ENCODE results near the gene MID1IP1.
A peak's percentile ranks its signal among the peaks of the same experiment; 100 is the strongest.

The MID1IP1 gene, protein sequence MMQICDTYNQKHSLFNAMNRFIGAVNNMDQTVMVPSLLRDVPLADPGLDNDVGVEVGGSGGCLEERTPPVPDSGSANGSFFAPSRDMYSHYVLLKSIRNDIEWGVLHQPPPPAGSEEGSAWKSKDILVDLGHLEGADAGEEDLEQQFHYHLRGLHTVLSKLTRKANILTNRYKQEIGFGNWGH

DNA sequence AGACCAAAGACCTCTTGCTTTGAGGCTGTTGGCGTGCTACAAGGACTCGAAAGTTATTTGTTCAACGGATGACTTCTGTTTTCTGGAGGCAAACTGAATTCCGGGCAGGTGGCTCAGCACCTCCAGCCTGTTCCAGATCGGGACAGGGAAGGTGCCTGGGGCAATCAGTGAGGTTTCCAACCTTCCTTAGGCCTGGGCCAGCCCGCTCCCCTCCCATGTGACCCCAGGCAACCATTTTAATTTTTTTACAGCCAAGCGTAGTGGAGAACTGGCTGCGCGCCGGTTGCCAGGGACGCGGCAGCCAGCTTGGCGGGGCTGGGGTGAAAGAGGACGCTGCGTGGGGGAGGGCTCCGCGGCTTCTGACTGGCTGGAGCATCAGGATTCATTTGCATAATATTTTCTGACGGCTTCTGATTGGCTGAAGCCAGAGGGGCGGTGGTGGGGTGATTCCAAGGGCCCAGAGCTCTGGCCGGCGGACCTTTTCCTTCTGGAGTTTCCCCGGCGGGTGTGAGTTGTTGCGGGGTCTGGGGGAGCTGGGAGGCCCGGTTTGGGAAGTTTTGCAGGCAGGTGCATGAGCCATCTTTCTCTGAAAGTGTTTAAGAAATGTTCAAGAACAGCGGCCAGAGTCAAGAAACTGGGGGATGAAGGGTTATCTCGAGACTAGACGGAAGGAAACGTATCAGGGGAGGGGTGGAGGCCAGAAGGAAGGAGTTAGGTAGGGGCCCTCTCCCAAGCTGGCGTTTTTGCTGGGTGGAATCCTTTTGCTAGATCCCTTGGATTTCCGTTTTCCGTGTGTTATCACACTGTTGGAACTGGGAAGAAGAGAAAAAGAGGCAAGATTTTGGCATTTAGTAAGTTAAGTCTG lies at the start of gene MID1IP1:
MID1IP1 (plus strand) TSS at position 479 of the 865 bp plus-strand sequence. CDS start 3,488 bp downstream, outside the sequence.
- Histone ChIP-seq H3K27ac (ENCODE audit: low read length) (no peak within 1 kb of the TSS), H3K4me3 (ENCODE audit: low read length) (peak within 1 kb of the TSS; percentile 92; the same call in 1 of the 2 replicates), H3K4me1 (ENCODE audit: control insufficient read depth, insufficient read depth, low read length) (no peaks in the 10 kb centered on the region), H3K27me3 (ENCODE audit: control insufficient read depth, insufficient read depth, low read length) (no peaks in the 10 kb centered on the region), H3K9me3 (ENCODE audit: control insufficient read depth, insufficient read depth, low read length) (no peaks in the 10 kb centered on the region), H3K36me3 (ENCODE audit: control insufficient read depth, insufficient read depth, low read length) (peaks cover 6% of the 10 kb centered on the region; the same call in 1 of the 2 replicates)
- DNase-seq (ENCODE audit: low read depth, low spot score), result peak; percentile 54
- WGBS (ENCODE audit: insufficient coverage, insufficient read length), result no CpG with 5 or more reads among the region's 32 CpGs

DNA sequence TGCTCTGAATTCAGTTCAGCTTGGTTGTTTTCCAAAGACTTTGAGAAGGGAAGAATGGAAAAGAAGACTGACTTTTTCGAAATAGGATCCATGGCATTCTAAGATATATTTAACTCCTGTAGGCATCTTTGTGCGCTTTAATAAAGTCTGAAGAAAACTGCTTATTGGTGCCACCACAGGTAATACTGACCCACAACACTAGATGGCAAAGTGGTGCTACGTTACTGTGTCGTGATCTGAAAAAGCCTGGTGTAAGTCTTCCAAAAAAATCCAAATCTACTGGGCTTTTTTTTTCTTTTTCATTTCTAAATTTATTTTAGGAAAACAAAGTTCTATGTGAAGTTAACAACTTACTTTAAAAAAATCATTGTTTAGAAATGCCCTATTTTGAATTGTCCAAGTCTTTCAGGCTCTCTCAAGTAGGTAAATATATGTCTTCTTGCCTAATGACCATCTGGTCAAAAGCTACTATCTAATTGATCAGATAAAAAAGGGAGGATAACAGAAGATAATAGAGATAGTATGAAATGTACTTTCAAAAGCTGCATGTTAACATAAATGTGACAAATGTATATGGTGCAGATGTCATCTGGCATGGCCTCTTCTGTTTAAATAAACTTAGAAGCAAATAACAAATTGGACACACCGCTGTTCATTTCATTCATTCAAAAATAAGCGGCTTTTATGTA lies 47.0 kb upstream of the MID1IP1 start:
- WGBS (ENCODE audit: insufficient coverage, insufficient read length), result no CpG with 5 or more reads among the region's 6 CpGs
- peak; percentile 11 for DNase-seq (ENCODE audit: low read depth, low spot score)
- Histone ChIP-seq H3K27me3 (ENCODE audit: control insufficient read depth, insufficient read depth, low read length) (no peaks in the 10 kb centered on the region), H3K4me1 (ENCODE audit: control insufficient read depth, insufficient read depth, low read length) (peaks cover 2% of the 10 kb centered on the region; the same call in 1 of the 2 replicates), H3K4me3 (ENCODE audit: low read length) (no peak overlapping the region), H3K36me3 (ENCODE audit: control insufficient read depth, insufficient read depth, low read length) (no peaks in the 10 kb centered on the region), H3K27ac (ENCODE audit: low read length) (no peak overlapping the region), H3K9me3 (ENCODE audit: control insufficient read depth, insufficient read depth, low read length) (no peaks in the 10 kb centered on the region)

DNA sequence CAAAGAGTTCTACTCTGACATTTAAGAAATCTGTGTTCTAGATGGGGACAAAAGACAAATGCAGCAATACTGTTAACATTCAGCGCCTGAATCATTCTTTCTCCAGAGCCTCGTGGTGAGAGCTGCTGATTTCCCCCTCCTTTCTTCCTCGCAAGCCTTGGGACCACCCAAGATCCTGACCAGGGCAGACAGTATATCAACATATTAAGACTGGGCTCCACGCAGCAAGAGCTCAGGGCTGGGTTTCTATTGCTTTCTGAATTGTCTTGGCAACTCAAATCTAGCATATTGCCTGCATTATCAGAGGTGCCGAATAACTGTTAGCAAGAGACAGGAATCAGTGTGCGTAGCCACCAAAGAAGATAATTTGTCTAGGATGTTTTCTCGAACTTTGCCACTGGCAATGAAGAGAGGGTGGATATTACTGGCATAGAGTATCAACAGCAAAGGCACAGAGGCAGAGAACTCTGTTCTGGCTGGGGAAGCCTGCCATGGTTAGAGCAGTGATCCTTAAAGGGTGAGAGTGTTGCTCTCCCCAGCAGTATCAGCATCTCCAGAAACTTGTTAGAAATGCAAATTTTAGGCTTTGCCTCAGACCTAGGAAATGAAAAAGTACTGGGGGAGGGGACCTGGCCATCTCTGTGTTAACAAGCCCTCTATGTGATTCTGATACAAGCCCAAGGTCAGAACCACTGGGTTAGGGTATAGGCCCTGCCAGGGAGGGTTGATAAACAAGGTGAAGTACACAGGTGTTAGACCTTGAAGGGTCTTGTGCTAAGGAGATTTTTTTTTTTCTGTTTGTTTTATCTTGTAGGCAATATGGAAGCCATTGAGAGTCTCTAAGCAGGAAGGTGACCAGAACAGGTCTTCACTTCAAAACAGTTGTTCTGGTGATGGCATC lies 46.2 kb upstream of the MID1IP1 start:
- Histone ChIP-seq H3K4me3 (ENCODE audit: low read length) (no peak overlapping the region), H3K36me3 (ENCODE audit: control insufficient read depth, insufficient read depth, low read length) (no peaks in the 10 kb centered on the region), H3K4me1 (ENCODE audit: control insufficient read depth, insufficient read depth, low read length) (peaks cover 2% of the 10 kb centered on the region; the same call in 1 of the 2 replicates), H3K9me3 (ENCODE audit: control insufficient read depth, insufficient read depth, low read length) (no peaks in the 10 kb centered on the region), H3K27ac (ENCODE audit: low read length) (no peak overlapping the region), H3K27me3 (ENCODE audit: control insufficient read depth, insufficient read depth, low read length) (no peaks in the 10 kb centered on the region)
- WGBS (ENCODE audit: insufficient coverage, insufficient read length), result no CpG with 5 or more reads among the region's 7 CpGs
- DNase-seq (ENCODE audit: low read depth, low spot score), result no peak

DNA sequence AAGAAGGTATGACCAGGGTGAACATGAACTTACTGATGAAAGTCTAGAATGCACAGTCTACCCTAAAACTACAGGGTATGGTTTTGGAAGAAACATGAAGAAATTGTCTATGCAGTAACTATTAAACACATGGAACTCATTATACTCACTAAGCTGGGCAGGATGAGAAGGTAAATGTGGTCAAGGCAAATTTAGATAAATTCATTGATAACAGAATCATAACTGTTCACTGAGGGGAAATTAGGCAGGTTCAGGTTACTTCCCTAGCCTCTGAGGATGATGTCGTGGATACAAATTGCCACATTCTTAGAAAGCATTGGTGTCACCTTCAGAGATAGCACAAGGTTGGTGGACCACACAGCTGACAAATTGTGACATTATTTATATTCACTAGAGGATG lies 40.4 kb upstream of the MID1IP1 start:
- no CpG with 5 or more reads among the region's 1 CpG for WGBS (ENCODE audit: insufficient coverage, insufficient read length)

DNA sequence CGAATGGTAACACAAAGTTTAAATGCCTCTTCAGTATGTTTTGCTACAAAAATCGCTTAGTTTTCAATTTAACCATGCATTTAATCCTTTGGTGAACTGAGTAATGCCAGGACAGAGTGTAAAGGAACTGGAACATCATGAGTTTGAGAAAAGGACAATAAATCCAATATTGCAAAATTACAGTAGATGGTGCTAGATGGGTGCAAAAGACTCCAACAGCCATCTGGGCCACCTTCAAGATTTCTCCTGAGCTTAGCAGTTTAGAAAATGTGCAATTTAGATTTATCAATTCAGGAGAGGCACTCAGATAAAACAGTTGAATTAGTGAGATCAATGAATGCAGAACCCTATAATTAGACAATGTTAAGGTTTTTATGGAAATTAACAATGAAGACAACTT lies 33.2 kb upstream of the MID1IP1 start:
- no peaks in the 10 kb centered on the region for H3K27me3 ChIP-seq (ENCODE audit: control insufficient read depth, insufficient read depth, low read length)
- no peak for DNase-seq (ENCODE audit: low read depth, low spot score)

More for the DNA sequence above, 40.4 kb upstream of the MID1IP1 start:
- no peak overlapping the region for H3K4me3 ChIP-seq (ENCODE audit: low read length)
- H3K36me3 ChIP-seq (ENCODE audit: control insufficient read depth, insufficient read depth, low read length), result no peaks in the 10 kb centered on the region
- no peak for DNase-seq (ENCODE audit: low read depth, low spot score)
- no peaks in the 10 kb centered on the region for H3K9me3 ChIP-seq (ENCODE audit: control insufficient read depth, insufficient read depth, low read length)
- H3K27me3 ChIP-seq (ENCODE audit: control insufficient read depth, insufficient read depth, low read length), result no peaks in the 10 kb centered on the region
- no peaks in the 10 kb centered on the region for H3K4me1 ChIP-seq (ENCODE audit: control insufficient read depth, insufficient read depth, low read length)
- no peak overlapping the region for H3K27ac ChIP-seq (ENCODE audit: low read length)

DNA sequence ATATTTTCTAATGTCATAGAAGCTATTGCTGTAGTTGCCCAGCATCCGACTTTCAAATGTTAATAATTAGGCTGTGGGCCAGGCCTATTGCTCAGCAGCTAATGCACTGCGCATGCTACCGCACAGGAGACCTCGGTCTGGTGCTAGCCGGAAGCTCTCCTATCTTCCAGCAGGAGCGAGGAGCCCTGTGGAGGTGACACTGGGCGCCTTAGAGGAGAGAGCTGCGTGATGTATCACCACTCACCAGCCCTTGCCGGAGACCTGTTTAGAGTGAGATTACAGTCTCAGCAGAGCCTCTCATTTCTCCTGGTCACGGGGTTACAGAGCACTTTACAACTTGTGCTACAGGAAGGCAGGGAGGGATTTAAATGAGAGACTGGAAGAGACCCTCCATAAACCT lies 31.1 kb upstream of the MID1IP1 start:
- Histone ChIP-seq H3K27ac (ENCODE audit: low read length) (no peak overlapping the region), H3K36me3 (ENCODE audit: control insufficient read depth, insufficient read depth, low read length) (no peaks in the 10 kb centered on the region), H3K4me1 (ENCODE audit: control insufficient read depth, insufficient read depth, low read length) (no peaks in the 10 kb centered on the region), H3K9me3 (ENCODE audit: control insufficient read depth, insufficient read depth, low read length) (no peaks in the 10 kb centered on the region), H3K27me3 (ENCODE audit: control insufficient read depth, insufficient read depth, low read length) (no peaks in the 10 kb centered on the region), H3K4me3 (ENCODE audit: low read length) (no peak overlapping the region)
- DNase-seq (ENCODE audit: low read depth, low spot score), result no peak
- no CpG with 5 or more reads among the region's 10 CpGs for WGBS (ENCODE audit: insufficient coverage, insufficient read length)

More for the DNA sequence above, 33.2 kb upstream of the MID1IP1 start:
- no peaks in the 10 kb centered on the region for H3K36me3 ChIP-seq (ENCODE audit: control insufficient read depth, insufficient read depth, low read length)
- no peaks in the 10 kb centered on the region for H3K9me3 ChIP-seq (ENCODE audit: control insufficient read depth, insufficient read depth, low read length)
- no peaks in the 10 kb centered on the region for H3K4me1 ChIP-seq (ENCODE audit: control insufficient read depth, insufficient read depth, low read length)
- no peak overlapping the region for H3K27ac ChIP-seq (ENCODE audit: low read length)
- no peak overlapping the region for H3K4me3 ChIP-seq (ENCODE audit: low read length)
- WGBS (ENCODE audit: insufficient coverage, insufficient read length), result no CpG with 5 or more reads among the region's 2 CpGs

DNA sequence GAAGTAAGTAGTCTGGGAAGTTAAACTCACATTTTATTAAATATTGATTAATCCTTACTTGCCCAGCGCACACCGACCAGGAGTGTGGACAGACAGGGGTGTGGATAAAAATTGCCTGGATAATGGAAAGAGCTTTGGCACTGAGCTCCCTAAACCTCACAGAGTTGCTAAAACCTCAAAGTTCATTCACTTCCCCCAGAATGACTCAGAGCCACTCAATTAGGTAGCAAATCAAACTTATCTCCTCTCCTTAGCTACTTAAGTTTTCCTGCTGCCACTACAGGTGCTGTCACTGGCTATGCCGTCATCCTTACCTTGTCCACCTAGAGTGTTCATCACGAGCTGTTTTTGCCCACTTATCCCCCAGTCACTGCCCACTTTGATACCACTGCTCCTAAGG lies 27.0 kb upstream of the MID1IP1 start:
- Histone ChIP-seq H3K36me3 (ENCODE audit: control insufficient read depth, insufficient read depth, low read length) (no peaks in the 10 kb centered on the region), H3K27me3 (ENCODE audit: control insufficient read depth, insufficient read depth, low read length) (no peaks in the 10 kb centered on the region), H3K27ac (ENCODE audit: low read length) (no peak overlapping the region), H3K9me3 (ENCODE audit: control insufficient read depth, insufficient read depth, low read length) (no peaks in the 10 kb centered on the region), H3K4me3 (ENCODE audit: low read length) (no peak overlapping the region), H3K4me1 (ENCODE audit: control insufficient read depth, insufficient read depth, low read length) (no peaks in the 10 kb centered on the region)
- no peak for DNase-seq (ENCODE audit: low read depth, low spot score)
- WGBS (ENCODE audit: insufficient coverage, insufficient read length), result no CpG with 5 or more reads among the region's 4 CpGs

DNA sequence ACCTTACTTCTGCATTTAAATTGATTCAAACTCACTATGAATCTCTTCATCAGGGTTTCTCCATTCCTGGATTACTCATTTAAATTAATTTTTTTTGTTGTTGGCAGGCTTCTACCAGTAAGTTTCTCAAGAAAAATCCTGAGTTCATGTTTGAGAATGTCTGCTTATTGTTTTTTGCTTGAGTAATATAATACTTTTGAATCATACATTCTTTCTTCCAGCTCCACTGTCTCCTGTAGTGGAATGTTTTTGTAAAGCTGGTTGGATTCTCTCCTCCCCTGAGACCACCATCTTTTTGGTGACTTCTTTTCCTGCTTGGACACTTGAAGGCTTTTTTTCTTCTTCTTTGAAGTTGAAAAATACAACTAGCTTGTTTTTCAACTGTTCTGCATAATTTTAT lies 4.3 kb upstream of the MID1IP1 start:
- H3K27me3 ChIP-seq (ENCODE audit: control insufficient read depth, insufficient read depth, low read length), result no peaks in the 10 kb centered on the region
- H3K27ac ChIP-seq (ENCODE audit: low read length), result no peak overlapping the region
- no peaks in the 10 kb centered on the region for H3K9me3 ChIP-seq (ENCODE audit: control insufficient read depth, insufficient read depth, low read length)
- no peak overlapping the region for H3K4me3 ChIP-seq (ENCODE audit: low read length)
- DNase-seq (ENCODE audit: low read depth, low spot score), result no peak
- no peaks in the 10 kb centered on the region for H3K36me3 ChIP-seq (ENCODE audit: control insufficient read depth, insufficient read depth, low read length)
- H3K4me1 ChIP-seq (ENCODE audit: control insufficient read depth, insufficient read depth, low read length), result no peaks in the 10 kb centered on the region

DNA sequence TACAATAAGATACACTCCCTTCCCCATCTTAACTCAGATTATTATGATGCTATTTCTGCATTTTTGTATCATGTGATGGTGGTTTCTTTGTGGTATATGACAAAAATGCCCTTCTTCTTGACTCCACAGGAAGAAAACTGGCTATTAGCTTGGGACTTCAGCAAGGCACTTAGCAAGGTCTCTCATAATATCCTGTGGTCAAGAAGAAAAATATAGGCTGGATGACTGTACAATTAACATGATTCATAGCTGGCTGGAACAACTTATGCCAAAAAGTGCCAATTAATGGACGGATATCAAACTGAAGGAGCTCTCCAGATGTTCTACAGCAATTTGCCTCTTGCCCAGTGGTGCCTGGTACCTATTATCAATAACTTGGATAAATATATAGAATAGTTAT lies 2.3 kb upstream of the MID1IP1 start:
- Histone ChIP-seq H3K4me3 (ENCODE audit: low read length) (no peak overlapping the region), H3K4me1 (ENCODE audit: control insufficient read depth, insufficient read depth, low read length) (no peaks in the 10 kb centered on the region), H3K27me3 (ENCODE audit: control insufficient read depth, insufficient read depth, low read length) (no peaks in the 10 kb centered on the region), H3K36me3 (ENCODE audit: control insufficient read depth, insufficient read depth, low read length) (no peaks in the 10 kb centered on the region), H3K27ac (ENCODE audit: low read length) (no peak overlapping the region), H3K9me3 (ENCODE audit: control insufficient read depth, insufficient read depth, low read length) (no peaks in the 10 kb centered on the region)
- no peak for DNase-seq (ENCODE audit: low read depth, low spot score)
- WGBS (ENCODE audit: insufficient coverage, insufficient read length), result no CpG with 5 or more reads among the region's 1 CpG

Data from iPS DF 6.9 (cell line).